GM21447 (cell line): Measurements from ENCODE around the gene PAXIP1.
"Not testable (repeated sequence)": the region's sequence is repeated elsewhere in the genome, so short reads cannot be mapped to it uniquely, and the experiment has no call there.

Experiments
- ATAC-seq: cut with Tn5 transposase; IDR thresholded peaks from one replicate; pipeline ENCODE4 v1.9.1; 2021; ENCODE audit not compliant: unreplicated experiment

Gene PAXIP1

GRCh38 chr7:155003092-155003375 is at the start of gene PAXIP1:
PAXIP1 (minus strand) TSS chr7:155003124; CDS start chr7:155002929, 195 bp downstream.
- ATAC-seq = peak; percentile 53

- ATAC-seq = no peak
These were observed 48.4 kb upstream of the PAXIP1 start for GRCh38 chr7:155051355-155051754.

GRCh38 chr7:155048006-155048405 is 45.1 kb upstream of the PAXIP1 start:
- ATAC-seq = no peak

- no peak for ATAC-seq
These were observed 40.8 kb upstream of the PAXIP1 start for GRCh38 chr7:155043756-155044155.

GRCh38 chr7:155038335-155038734 is 35.4 kb upstream of the PAXIP1 start:
- no peak for ATAC-seq

GRCh38 chr7:155034495-155034894 is 31.6 kb upstream of the PAXIP1 start:
- not testable (repeated sequence) for ATAC-seq

- ATAC-seq = no peak
These were observed 30.1 kb upstream of the PAXIP1 start for GRCh38 chr7:155032978-155033377.

- ATAC-seq = no peak
These were observed 25.0 kb upstream of the PAXIP1 start for GRCh38 chr7:155027879-155028278.

- ATAC-seq = no peak
These were observed 18.8 kb upstream of the PAXIP1 start for GRCh38 chr7:155021699-155022145.

GRCh38 chr7:155020996-155021395 is 18.1 kb upstream of the PAXIP1 start:
- no peak for ATAC-seq

GRCh38 chr7:155017834-155018233 is 14.9 kb upstream of the PAXIP1 start:
- ATAC-seq = no peak

- ATAC-seq = no peak
These were observed 8.2 kb upstream of the PAXIP1 start for GRCh38 chr7:155011086-155011485.

GRCh38 chr7:155009570-155010157 is 6.7 kb upstream of the PAXIP1 start:
- ATAC-seq = no peak

GRCh38 chr7:155007947-155008346 is 5.0 kb upstream of the PAXIP1 start:
- no peak for ATAC-seq

- ATAC-seq = peak; percentile 68
These were observed 671 bp upstream of the PAXIP1 start for GRCh38 chr7:155003376-155004214.

GRCh38 chr7:155002411-155003091 is 373 bp downstream of the PAXIP1 start:
- ATAC-seq = peak; percentile 40

GRCh38 chr7:155001756-155002410 is 1.0 kb downstream of the PAXIP1 start:
- peak; percentile 11 for ATAC-seq

- no peak for ATAC-seq
These were observed 2.1 kb downstream of the PAXIP1 start for GRCh38 chr7:155000795-155001194.

- ATAC-seq = no peak
These were observed 4.4 kb downstream of the PAXIP1 start for GRCh38 chr7:154998481-154998880.

GRCh38 chr7:154997840-154998370 is 5.0 kb downstream of the PAXIP1 start:
- ATAC-seq = no peak

GRCh38 chr7:154996756-154997155 is 6.2 kb downstream of the PAXIP1 start:
- no peak for ATAC-seq
